ENCODE data around the gene BSPRY.
"Not testable (repeated sequence)": the region's sequence is repeated elsewhere in the genome, so short reads cannot be mapped to it uniquely, and the experiment has no call there.

The BSPRY gene

GRCh38 chr9:113355040-113355596, 5.8 kb downstream of the BSPRY start:
- DNase-seq (no peak), ATAC-seq (no peak)
- peaks cover 24% of the 10 kb centered on the region for H3K4me1 Mint-ChIP-seq
- H3K27me3 Mint-ChIP-seq = peaks cover 7% of the 10 kb centered on the region
- H3K27ac Mint-ChIP-seq = no peak overlapping the region
- H3K4me3 Mint-ChIP-seq = no peak overlapping the region
- no peaks in the 10 kb centered on the region for H3K9me3 Mint-ChIP-seq

- no peak for ATAC-seq
These were observed 7.4 kb downstream of the BSPRY start for GRCh38 chr9:113356686-113357292.

DNA sequence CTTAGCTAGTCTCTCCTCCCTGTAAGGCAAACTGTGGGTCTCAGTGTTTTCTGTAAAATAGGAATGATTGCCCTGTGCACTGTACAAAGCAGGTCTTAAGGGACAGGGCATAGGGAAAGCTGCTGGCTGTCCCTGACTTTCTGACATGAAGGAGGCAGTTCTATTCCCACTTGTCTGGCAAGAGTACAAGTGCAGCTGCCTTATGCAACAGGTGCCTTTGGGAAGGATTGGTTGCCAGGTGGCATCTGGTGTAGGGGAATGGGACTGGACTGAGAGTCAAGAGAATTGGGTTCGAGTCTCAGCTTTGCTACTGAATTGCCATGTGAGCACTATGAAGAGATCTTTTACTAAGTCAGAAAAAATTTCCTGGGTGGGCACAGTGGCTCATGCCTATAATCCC, 10.0 kb downstream of the BSPRY start:
- H3K27ac Mint-ChIP-seq = no peak overlapping the region
- H3K4me1 Mint-ChIP-seq = peaks cover 4% of the 10 kb centered on the region

More at GRCh38 chr9:113356686-113357292, 7.4 kb downstream of the BSPRY start:
- Mint-ChIP-seq H3K27ac (no peak overlapping the region), H3K9me3 (no peaks in the 10 kb centered on the region), H3K4me3 (no peak overlapping the region), H3K27me3 (peaks cover 7% of the 10 kb centered on the region), H3K4me1 (peaks cover 13% of the 10 kb centered on the region)
- DNase-seq = no peak

GRCh38 chr9:113360242-113360842, 11.0 kb downstream of the BSPRY start:
- Mint-ChIP-seq H3K4me1 (peaks cover 4% of the 10 kb centered on the region), H3K9me3 (no peaks in the 10 kb centered on the region), H3K4me3 (no peak overlapping the region), H3K27me3 (no peaks in the 10 kb centered on the region), H3K27ac (no peak overlapping the region)
- DNase-seq = no peak
- no peak for ATAC-seq

More for the DNA sequence above, 10.0 kb downstream of the BSPRY start:
- no peak for ATAC-seq
- no peaks in the 10 kb centered on the region for H3K27me3 Mint-ChIP-seq
- no peaks in the 10 kb centered on the region for H3K9me3 Mint-ChIP-seq
- no peak for DNase-seq
- H3K4me3 Mint-ChIP-seq = no peak overlapping the region

DNA sequence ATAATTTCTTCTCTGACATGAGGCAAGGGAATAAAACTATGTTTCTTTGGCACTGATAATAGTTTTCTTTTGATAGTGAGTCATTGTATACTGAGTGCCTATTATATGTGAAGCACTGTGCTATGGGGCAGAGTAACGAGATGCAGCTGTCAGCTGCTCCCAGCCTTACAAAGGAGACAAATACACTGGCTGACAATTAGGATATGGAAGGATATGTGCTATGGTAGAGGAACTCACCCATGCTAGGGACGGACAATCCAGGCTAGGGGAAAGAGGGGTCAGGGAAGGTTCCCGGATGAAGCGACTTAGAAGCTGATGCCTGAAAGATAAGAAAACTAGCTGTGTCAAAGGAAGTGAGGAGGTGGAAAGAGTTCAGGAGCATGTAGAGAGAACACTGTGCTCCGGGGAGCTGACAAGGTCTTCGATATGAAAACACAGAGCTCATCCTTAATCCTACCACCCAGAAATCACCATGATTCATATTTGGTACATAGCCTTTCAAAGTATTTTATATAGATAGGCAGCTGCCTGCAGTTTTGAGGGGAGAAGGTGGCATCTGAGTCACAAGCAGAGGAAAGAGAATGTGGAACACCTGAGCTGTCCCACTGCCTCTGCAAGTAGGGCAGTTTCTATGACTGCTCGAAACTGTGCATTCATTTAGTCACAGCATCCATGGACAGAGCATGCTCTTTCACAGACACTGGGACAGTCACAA, 12.1 kb downstream of the BSPRY start:
- H3K9me3 Mint-ChIP-seq = no peaks in the 10 kb centered on the region
- H3K27me3 Mint-ChIP-seq = no peaks in the 10 kb centered on the region
- no peak overlapping the region for H3K4me3 Mint-ChIP-seq
- H3K4me1 Mint-ChIP-seq = peaks cover 4% of the 10 kb centered on the region
- peak; percentile 64 for ATAC-seq
- H3K27ac Mint-ChIP-seq = no peak overlapping the region
- no peak for DNase-seq

- H3K27me3 Mint-ChIP-seq = no peaks in the 10 kb centered on the region
- no peaks in the 10 kb centered on the region for H3K9me3 Mint-ChIP-seq
- ATAC-seq = no peak
- no peak overlapping the region for H3K27ac Mint-ChIP-seq
- no peak overlapping the region for H3K4me3 Mint-ChIP-seq
- H3K4me1 Mint-ChIP-seq = peaks cover 4% of the 10 kb centered on the region
- DNase-seq = no peak
These were observed 14.0 kb downstream of the BSPRY start for GRCh38 chr9:113363336-113363735.

DNA sequence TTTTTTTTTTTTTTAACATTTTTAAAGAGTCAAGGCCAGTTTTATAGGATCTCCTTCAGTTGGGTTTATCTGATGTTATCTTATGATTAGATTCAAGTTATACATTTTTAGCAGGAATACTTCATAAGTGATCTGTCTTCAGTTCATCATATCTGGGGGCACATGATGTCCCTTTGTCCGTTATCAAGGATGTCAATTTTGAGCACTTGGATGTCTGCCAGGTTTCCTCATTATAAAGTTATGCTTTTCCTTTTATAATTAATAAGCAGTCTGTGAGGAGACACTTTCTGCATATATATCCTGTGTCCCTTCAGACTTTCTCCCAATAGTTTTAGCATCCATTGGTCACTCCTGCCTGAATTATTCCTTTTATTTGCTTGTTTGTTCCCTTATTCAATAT, 15.6 kb downstream of the BSPRY start:
- no peaks in the 10 kb centered on the region for H3K27me3 Mint-ChIP-seq
- no peak for DNase-seq
- no peak for ATAC-seq
- peaks cover 4% of the 10 kb centered on the region for H3K4me1 Mint-ChIP-seq
- no peak overlapping the region for H3K27ac Mint-ChIP-seq
- H3K9me3 Mint-ChIP-seq = no peaks in the 10 kb centered on the region
- no peak overlapping the region for H3K4me3 Mint-ChIP-seq

- not testable (repeated sequence) for H3K9me3 Mint-ChIP-seq, DNase-seq, H3K4me3 Mint-ChIP-seq, H3K27me3 Mint-ChIP-seq, H3K4me1 Mint-ChIP-seq, ATAC-seq
- H3K27ac Mint-ChIP-seq = peak overlapping the region in 1 of 2 donors; percentile 7
These were observed 16.3 kb downstream of the BSPRY start for GRCh38 chr9:113365652-113366051.

DNA sequence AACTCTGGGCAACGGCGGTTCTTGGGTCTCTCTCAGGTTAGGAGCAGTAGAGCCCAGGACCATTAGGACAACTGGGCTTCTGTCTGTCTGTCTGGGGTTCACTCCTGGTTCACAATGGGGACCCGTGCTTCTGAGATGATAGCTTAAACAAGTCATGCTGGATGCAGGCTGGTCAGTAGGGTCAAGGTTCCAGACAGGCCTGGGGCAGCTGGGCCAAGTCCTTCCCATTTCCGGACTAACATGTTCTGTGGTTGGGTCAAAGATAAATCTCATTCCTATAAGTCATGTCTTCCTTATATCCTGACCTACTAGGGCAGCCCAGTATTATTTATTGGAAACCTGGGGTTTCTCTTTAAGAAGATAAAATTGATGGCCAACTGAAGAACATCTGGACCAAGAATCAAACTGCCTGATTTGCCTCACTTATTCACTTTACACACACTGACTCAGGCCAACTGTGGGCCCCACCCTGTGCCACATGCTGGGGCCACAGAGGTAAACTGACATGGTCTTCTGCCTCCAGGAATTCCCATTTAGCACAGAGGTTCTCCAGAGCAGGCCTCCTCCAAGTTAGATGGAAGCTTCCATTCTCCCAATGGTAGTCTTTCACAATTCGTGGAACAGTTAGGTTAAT, 19.1 kb downstream of the BSPRY start:
- DNase-seq = no peak
- Mint-ChIP-seq H3K4me3 (no peak overlapping the region), H3K27ac (no peak overlapping the region), H3K4me1 (no peaks in the 10 kb centered on the region), H3K27me3 (no peaks in the 10 kb centered on the region), H3K9me3 (no peaks in the 10 kb centered on the region)
- no peak for ATAC-seq

- no peak for ATAC-seq
- H3K4me1 Mint-ChIP-seq = no peaks in the 10 kb centered on the region
- no peak for DNase-seq
- no peaks in the 10 kb centered on the region for H3K9me3 Mint-ChIP-seq
- no peak overlapping the region for H3K27ac Mint-ChIP-seq
- H3K4me3 Mint-ChIP-seq = no peak overlapping the region
- no peaks in the 10 kb centered on the region for H3K27me3 Mint-ChIP-seq
These were observed 19.9 kb downstream of the BSPRY start for GRCh38 chr9:113368982-113369854.

- DNase-seq (no peak), ATAC-seq (no peak)
- Mint-ChIP-seq H3K27me3 (no peaks in the 10 kb centered on the region), H3K4me1 (peaks cover 2% of the 10 kb centered on the region), H3K27ac (no peak overlapping the region), H3K9me3 (no peaks in the 10 kb centered on the region), H3K4me3 (no peak overlapping the region)
These were observed 20.5 kb downstream of the BSPRY start for GRCh38 chr9:113369855-113370140.

DNA sequence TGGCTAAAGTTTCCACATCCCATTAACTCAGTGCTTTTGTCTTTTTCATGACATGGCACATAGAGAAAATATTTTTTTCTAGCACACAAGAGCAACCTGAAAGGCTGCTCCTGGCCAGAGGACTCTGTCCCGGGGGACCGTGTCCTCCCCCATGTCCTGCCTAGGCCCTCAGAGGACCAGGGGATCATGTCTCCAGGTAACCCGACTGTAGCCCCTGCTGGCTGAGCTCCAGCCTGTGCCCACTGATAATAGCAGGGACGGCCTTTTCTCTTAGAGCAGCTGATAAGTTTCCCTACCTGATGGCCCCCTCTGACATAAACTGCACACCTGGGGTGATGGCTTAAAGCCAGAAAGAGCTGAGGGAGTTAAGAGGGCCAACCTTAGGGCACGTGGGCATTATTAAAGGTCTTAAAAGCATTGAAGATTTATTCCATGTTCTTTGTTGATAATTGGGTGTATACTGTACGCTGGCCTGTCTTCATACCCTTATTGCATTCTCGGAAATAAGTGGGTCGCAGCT, 21.5 kb downstream of the BSPRY start:
- DNase-seq (no peak), ATAC-seq (no peak)
- Mint-ChIP-seq H3K27me3 (no peaks in the 10 kb centered on the region), H3K27ac (no peak overlapping the region), H3K9me3 (no peaks in the 10 kb centered on the region), H3K4me1 (peaks cover 12% of the 10 kb centered on the region), H3K4me3 (no peak overlapping the region)

- Mint-ChIP-seq H3K27ac (peak overlapping the region in 1 of 2 donors; percentile 82), H3K27me3 (no peaks in the 10 kb centered on the region), H3K9me3 (no peaks in the 10 kb centered on the region), H3K4me1 (peaks cover 14% of the 10 kb centered on the region), H3K4me3 (no peak overlapping the region)
- ATAC-seq = no peak
- DNase-seq = no peak
These were observed 22.7 kb downstream of the BSPRY start for GRCh38 chr9:113372059-113372458.

- ATAC-seq (no peak), DNase-seq (no peak)
- Mint-ChIP-seq H3K27ac (no peak overlapping the region), H3K9me3 (no peaks in the 10 kb centered on the region), H3K4me1 (peaks cover 14% of the 10 kb centered on the region), H3K4me3 (no peak overlapping the region), H3K27me3 (no peaks in the 10 kb centered on the region)
These were observed 23.9 kb downstream of the BSPRY start for GRCh38 chr9:113373256-113373655.

Data from stimulated activated naive CD8-positive, alpha-beta T cell treated with anti-CD3 and anti-CD28 coated beads, Interleukin-15, amount 100 ng/mL, for 72 hours (primary cell).